Peyer's patch (tissue), 4 donors: ENCODE measurements around the gene CDH23. TPM values are rescaled to one million over a fixed set of nuclear protein-coding genes. Genes with fewer than 3 reads are reported as not detected.

Experiments
- DNase-seq, 3 donors: peaks; one replicate each; pipeline ENCODE4 v3.0.0-alpha.2; 2017 to 2019
- H3K27ac ChIP-seq, 4 donors: fragments of 200-600 bp; sonication (generic); one replicate each; pipeline ENCODE4 v1.5.1; 2016 to 2019
- H3K27me3 ChIP-seq, 2 donors: fragments of 200-600 bp; sonication (generic); one replicate each; pipeline ENCODE4 v1.5.1; 2019
- H3K36me3 ChIP-seq, 3 donors: fragments of 200-600 bp; sonication (generic); one replicate each; pipeline ENCODE4 v1.5.1; 2016 to 2019
- H3K4me1 ChIP-seq, 4 donors: fragments of 200-600 bp; sonication (generic); one replicate each; pipeline ENCODE4 v1.5.1; 2016 to 2019
- H3K4me3 ChIP-seq, 4 donors: fragments of 200-600 bp; sonication (generic); 1 replicate in 3 of 4; 2 replicates in 1 of 4; pipeline ENCODE4 v1.5.1; 2016 to 2019; ENCODE audit warnings: mild to moderate bottlenecking in 1 of 4
- H3K9me3 ChIP-seq, 4 donors: fragments of 200-600 bp; sonication (generic); one replicate each; pipeline ENCODE4 v1.5.1; 2016 to 2019; ENCODE audit warnings: mild to moderate bottlenecking in 1 of 4
- POLR2A ChIP-seq, 2 donors: fragments of 450-650 bp; IDR thresholded peaks; one replicate each; pipeline ENCODE4 v1.5.1; 2017; ENCODE audit warnings: antibody characterized with exemption in 2 of 2, mild to moderate bottlenecking in 2 of 2, moderate library complexity in 2 of 2
- total RNA-seq, 4 donors: library from RNA; depleted of rRNA; stranded (reverse); fragments of >200 nt; gene quantifications; one replicate each; pipeline ENCODE4 v1.1.0, GENCODE V29; 2016
- TF ChIP-seq, protein P1 (sequence below), 6 experiments: fragments of 450-650 bp in 4 of 6; fragments of 200-600 bp in 2 of 6; sonication (generic) in 1 of 6; IDR thresholded peaks; one replicate each; pipeline ENCODE4 v1.5.1; 2017 to 2019; ENCODE audit warnings: antibody characterized with exemption in 6 of 6, mild to moderate bottlenecking in 3 of 6, moderate library complexity in 1 of 6

The CDH23 gene
- total RNA-seq, 4 donors from 2014 or later = 3.2 to 9.9 (median 5.4) TPM

DNA sequence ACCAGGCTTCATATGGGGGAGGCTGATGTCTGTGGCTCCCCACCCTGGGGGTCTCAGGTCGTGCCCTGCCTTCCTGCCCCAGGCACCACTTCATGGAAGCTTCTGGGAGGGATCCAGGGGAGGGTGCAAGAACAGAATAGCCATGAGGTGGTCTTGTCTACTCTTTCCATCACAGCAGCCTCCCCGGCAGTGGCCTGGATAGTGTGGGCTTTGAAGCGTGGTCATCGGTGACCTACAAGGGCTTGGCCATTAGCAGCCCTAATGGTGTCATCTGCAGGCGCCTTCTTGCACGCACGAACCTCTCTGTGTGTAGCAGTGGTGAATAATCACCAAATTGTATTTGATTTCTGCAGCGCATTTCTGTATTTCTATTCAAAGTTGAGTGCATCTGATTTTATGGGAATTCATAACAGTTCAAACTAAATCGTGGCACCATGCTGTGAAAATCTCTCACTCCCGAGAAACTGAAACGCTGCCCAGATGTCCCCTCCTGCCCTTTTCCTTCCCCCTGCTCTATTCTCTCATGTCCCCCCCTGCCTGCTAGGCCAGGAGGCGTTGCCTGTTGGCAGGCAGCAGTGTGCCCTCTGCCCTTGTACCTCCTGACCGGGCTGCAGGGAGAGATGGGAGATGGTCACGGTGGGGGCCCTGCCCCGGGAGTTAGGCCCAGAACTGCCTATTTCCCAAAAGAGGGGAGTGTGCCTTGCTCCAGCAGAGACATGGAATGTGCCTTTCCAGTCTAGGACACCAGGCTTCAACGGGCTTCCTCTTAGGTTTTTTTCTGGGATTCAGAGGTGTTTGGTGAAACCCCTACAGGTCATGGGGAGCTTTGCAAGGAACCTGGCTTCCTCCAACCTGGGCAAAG is 34.8 kb downstream of the CDH23 start:
- peak in 1 of 3 donors; percentile 38 for DNase-seq

DNA sequence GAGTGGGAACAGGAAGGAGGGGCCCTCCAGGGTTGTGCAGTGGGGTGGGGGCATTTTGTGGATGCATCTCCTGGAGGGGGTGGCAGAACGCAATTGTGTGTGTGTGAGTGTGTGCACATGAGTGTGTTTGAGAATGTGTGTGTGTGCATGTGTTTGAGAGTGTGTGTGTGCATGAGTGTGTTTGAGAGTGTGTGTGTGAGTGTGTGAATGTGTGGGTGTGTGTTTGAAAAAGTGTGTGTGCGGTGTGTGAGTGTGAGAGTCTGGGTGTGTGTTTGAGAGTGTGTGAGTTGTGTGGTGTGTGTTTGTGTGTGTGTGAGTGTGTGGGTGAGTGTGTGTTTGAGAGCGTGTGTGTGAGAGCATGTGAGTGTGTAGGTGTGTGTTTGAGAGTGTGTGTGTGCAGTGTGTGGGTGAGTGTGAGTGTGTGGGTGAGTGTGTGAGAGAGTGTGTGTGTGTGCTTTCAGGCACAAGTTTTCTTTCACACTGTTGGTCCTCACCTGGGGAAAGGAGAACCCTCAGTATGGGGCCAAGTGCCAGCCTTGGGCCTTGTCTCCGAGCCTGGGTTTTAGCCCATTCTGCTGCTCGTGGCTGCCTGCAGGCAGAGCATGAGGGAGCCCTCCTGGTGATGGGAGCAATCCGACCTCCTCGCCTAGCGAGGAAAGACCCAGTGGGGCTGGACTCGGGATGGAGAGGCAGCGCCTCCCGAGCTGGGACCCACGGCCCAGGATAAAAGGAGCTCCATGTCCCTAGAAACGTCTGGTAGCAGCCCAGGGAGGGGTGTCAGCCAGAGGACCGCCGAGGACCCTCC is 35.6 kb downstream of the CDH23 start:
- no peak overlapping the region for H3K27ac ChIP-seq
- peak in 1 of 3 donors; percentile 25 for DNase-seq
- H3K36me3 ChIP-seq = no peaks in the 10 kb centered on the region
- no peaks in the 10 kb centered on the region for H3K9me3 ChIP-seq
- no peaks in the 10 kb centered on the region for H3K27me3 ChIP-seq
- H3K4me3 ChIP-seq = no peak overlapping the region
- H3K4me1 ChIP-seq = no peaks in the 10 kb centered on the region
- TF ChIP-seq POLR2A (IDR thresholded peaks at IDR 0.05) = no peak
- TF ChIP-seq, protein P1, sequence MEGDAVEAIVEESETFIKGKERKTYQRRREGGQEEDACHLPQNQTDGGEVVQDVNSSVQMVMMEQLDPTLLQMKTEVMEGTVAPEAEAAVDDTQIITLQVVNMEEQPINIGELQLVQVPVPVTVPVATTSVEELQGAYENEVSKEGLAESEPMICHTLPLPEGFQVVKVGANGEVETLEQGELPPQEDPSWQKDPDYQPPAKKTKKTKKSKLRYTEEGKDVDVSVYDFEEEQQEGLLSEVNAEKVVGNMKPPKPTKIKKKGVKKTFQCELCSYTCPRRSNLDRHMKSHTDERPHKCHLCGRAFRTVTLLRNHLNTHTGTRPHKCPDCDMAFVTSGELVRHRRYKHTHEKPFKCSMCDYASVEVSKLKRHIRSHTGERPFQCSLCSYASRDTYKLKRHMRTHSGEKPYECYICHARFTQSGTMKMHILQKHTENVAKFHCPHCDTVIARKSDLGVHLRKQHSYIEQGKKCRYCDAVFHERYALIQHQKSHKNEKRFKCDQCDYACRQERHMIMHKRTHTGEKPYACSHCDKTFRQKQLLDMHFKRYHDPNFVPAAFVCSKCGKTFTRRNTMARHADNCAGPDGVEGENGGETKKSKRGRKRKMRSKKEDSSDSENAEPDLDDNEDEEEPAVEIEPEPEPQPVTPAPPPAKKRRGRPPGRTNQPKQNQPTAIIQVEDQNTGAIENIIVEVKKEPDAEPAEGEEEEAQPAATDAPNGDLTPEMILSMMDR (IDR thresholded peaks at IDR 0.05) = no peak

More for the DNA sequence above, 34.8 kb downstream of the CDH23 start:
- no peaks in the 10 kb centered on the region for H3K9me3 ChIP-seq
- H3K27ac ChIP-seq = no peak overlapping the region
- no peaks in the 10 kb centered on the region for H3K27me3 ChIP-seq
- TF ChIP-seq, protein P1 (IDR thresholded peaks at IDR 0.05) = no peak
- no peak for TF ChIP-seq POLR2A (IDR thresholded peaks at IDR 0.05)
- H3K36me3 ChIP-seq = no peaks in the 10 kb centered on the region
- H3K4me3 ChIP-seq = no peak overlapping the region
- no peaks in the 10 kb centered on the region for H3K4me1 ChIP-seq

DNA sequence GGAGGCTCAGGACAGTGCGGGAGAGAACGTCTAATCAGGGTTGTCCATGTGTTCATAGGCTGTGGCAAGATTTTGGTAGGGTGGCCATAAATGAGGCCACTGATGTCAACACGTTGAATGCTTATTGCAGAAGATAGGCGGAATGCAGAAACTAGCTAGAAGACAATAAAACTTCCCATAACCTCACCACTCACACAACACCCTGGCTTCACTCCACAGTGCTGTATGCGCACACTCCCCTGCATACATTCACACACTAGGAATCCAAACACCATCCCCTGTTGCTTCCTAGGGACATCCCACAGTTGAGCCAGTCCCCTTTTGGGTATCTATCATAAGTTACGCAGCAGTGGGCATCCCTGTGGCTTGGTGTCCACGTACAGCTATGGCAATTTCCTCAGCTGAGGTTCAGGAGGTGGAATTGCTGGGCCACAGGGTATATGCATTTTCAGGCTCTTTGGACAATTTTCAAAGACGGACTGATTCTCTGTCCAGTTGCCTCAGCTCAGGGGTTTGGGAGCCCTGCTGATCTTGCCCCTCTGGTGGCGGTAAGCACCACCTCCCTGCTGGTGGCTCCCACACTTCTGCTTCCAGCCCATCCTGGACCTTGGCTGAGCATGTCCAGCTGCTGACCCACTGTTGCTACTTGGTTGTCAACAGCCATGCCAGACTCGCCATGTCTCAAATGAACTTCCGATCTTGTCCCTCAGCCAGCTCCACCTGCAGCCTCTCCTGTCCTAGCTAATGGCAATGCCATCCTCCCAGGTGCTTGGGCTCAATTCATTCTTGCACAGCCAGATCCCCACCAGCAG is 36.4 kb downstream of the CDH23 start:
- Histone ChIP-seq H3K4me1 (no peaks in the 10 kb centered on the region), H3K36me3 (no peaks in the 10 kb centered on the region), H3K9me3 (no peaks in the 10 kb centered on the region), H3K27ac (no peak overlapping the region), H3K4me3 (no peak overlapping the region), H3K27me3 (no peaks in the 10 kb centered on the region)
- DNase-seq = peak in 1 of 3 donors; percentile 22
- no peak for TF ChIP-seq POLR2A (IDR thresholded peaks at IDR 0.05)
- TF ChIP-seq, protein P1 (IDR thresholded peaks at IDR 0.05) = no peak

DNA sequence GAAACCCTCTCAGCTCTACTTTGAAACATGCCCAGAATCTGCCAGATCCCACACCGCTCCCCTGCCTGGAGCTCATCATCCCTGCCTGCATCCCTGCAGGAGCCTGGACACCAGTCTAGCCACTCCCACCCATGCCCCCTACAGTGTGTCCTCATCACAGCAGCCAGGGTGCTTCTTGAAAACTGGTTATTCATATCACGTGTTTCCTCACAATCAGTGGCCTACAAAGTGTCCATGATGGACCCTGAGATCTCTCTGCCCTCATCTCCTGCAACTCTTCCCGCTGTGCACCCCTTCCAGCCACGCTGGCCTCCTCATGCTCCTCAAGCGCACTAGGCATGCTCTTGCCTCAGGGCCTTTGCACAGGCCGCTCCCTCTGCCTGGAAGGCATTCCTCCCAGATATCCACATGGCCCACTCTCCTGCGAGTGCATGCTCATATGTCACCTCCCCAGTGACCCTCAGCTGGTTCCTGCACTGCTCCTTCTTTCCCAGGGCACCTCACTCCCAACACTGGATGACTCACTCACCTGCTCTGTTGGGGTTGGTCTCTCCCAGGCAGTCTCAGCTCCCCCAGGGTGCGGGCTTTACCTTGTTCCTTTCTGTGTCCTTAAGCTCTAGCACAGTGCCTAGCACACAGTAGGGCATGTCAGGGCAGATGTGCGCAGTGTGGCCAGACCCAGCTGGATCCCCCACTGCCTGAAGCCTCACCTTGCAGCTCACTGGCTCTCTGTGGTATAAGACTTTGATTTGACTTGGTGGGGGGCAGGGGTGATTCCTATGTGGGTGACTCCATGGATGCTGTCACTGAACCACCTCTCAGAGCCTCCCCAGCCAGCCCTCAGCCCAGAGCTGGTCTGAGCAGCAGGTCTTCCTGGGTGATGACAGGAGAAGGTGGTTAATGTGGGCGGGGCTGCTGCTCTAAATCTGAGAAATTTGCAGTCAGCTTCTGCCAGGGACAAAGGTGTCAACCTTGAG is 37.3 kb downstream of the CDH23 start:
- Histone ChIP-seq H3K36me3 (no peaks in the 10 kb centered on the region), H3K9me3 (no peaks in the 10 kb centered on the region), H3K27ac (no peak overlapping the region), H3K4me3 (no peak overlapping the region), H3K27me3 (no peaks in the 10 kb centered on the region), H3K4me1 (no peaks in the 10 kb centered on the region)
- peak in 1 of 3 donors; percentile 33 for DNase-seq
- no peak for TF ChIP-seq POLR2A (IDR thresholded peaks at IDR 0.05)
- TF ChIP-seq, protein P1 (IDR thresholded peaks at IDR 0.05) = no peak
